WTC11 (cell line): ENCODE measurements around the gene TUBB2B. TPM values are rescaled to one million over a fixed set of nuclear protein-coding genes. Genes with fewer than 3 reads are reported as not detected.

Experiments
- ATAC-seq: fragments of 200-7000 bp; cut with Tn5 transposase; 2 replicates; pipeline ENCODE4 v1.10.0; 2021; ENCODE audit warnings: mild to moderate bottlenecking, moderate library complexity
- CTCF ChIA-PET: fragments of 300-600 bp; sonication (Branson Sonifier 250); formaldehyde crosslinking; loops from one replicate; lab custom pipeline; 2021; ENCODE audit warnings: antibody characterized with exemption; lab: Charles Lee
- POLR2A ChIA-PET: fragments of 350-600 bp; sonication (Branson Sonifier 250); formaldehyde crosslinking; loops from one replicate; lab custom pipeline; 2021; ENCODE audit warnings: antibody characterized with exemption; lab: Charles Lee
- DNase-seq: peaks from one replicate; pipeline ENCODE4 v3.0.0; 2021; ENCODE audit warnings: low spot score
- H3K27ac Mint-ChIP-seq: 2 replicates; pipeline ENCODE4 v1.8.0; 2021; ENCODE audit warnings: mixed read lengths
- H3K27me3 Mint-ChIP-seq: 2 replicates; pipeline ENCODE4 v1.8.0; 2021; ENCODE audit warnings: low read depth, mild to moderate bottlenecking, moderate library complexity, mixed read lengths
- H3K36me3 Mint-ChIP-seq: 2 replicates; pipeline ENCODE4 v1.8.0; 2021; ENCODE audit warnings: mixed read lengths
- H3K4me1 Mint-ChIP-seq: 2 replicates; pipeline ENCODE4 v1.8.0; 2022; ENCODE audit warnings: mixed read lengths
- H3K4me3 Mint-ChIP-seq: 2 replicates; pipeline ENCODE4 v1.8.0; 2021; ENCODE audit warnings: mild to moderate bottlenecking, moderate library complexity, mixed read lengths
- H3K9me3 Mint-ChIP-seq: 2 replicates; pipeline ENCODE4 v1.8.0; 2021; ENCODE audit warnings: mixed read lengths
- ATF1 ChIP-seq: sonication (generic); formaldehyde crosslinking; IDR thresholded peaks from 2 replicates; pipeline ENCODE4 v1.8.1; 2023; ENCODE audit warnings: mild to moderate bottlenecking, moderate library complexity, missing genetic modification reagents
- ATF3 ChIP-seq: sonication (generic); formaldehyde crosslinking; conservative IDR thresholded peaks from 2 replicates; pipeline ENCODE4 v1.8.1; 2022; ENCODE audit warnings: mild to moderate bottlenecking, missing genetic modification reagents
- CDX4 ChIP-seq: fragments of 250-450 bp; sonication (Bioruptor Pico); IDR thresholded peaks from 2 replicates; pipeline ENCODE4 v1.9.0; 2021; ENCODE audit warnings: moderate library complexity, mild to moderate bottlenecking, inconsistent platforms, borderline replicate concordance
- CREB1 ChIP-seq: sonication (generic); formaldehyde crosslinking; IDR thresholded peaks from 2 replicates; pipeline ENCODE4 v1.8.0; 2023; ENCODE audit warnings: mild to moderate bottlenecking, missing genetic modification reagents
- E2F1 ChIP-seq: sonication (generic); formaldehyde crosslinking; IDR thresholded peaks from 2 replicates; pipeline ENCODE4 v1.8.0; 2022; ENCODE audit warnings: mild to moderate bottlenecking, missing genetic modification reagents
- ETV6 ChIP-seq: sonication (generic); formaldehyde crosslinking; IDR thresholded peaks from 2 replicates; pipeline ENCODE4 v1.8.1; 2022; ENCODE audit warnings: mild to moderate bottlenecking, missing genetic modification reagents
- FOXK1 ChIP-seq: sonication (generic); formaldehyde crosslinking; IDR thresholded peaks from 2 replicates; pipeline ENCODE4 v1.8.0; 2022; ENCODE audit warnings: mild to moderate bottlenecking, moderate library complexity, missing genetic modification reagents
- IRF2 ChIP-seq: sonication (generic); formaldehyde crosslinking; IDR thresholded peaks from 2 replicates; pipeline ENCODE4 v1.8.0; 2022; ENCODE audit warnings: low read depth, missing genetic modification reagents, borderline replicate concordance
- NR3C1 ChIP-seq: sonication (generic); formaldehyde crosslinking; conservative IDR thresholded peaks from 2 replicates; pipeline ENCODE4 v1.8.1; 2023; ENCODE audit warnings: low read depth, mild to moderate bottlenecking, missing genetic modification reagents
- TP53 ChIP-seq: sonication (generic); formaldehyde crosslinking; IDR thresholded peaks from 2 replicates; pipeline ENCODE4 v1.8.1; 2023; ENCODE audit warnings: mild to moderate bottlenecking, missing genetic modification reagents
- ZNF232 ChIP-seq: sonication (generic); formaldehyde crosslinking; IDR thresholded peaks from 2 replicates; pipeline ENCODE4 v1.8.0; 2022; ENCODE audit warnings: mild to moderate bottlenecking, missing genetic modification reagents
- ZNF425 ChIP-seq: fragments of 250-450 bp; sonication (Bioruptor Pico); conservative IDR thresholded peaks from 2 replicates; pipeline ENCODE4 v1.9.0; 2021; ENCODE audit warnings: mild to moderate bottlenecking
- ZNF671 ChIP-seq: fragments of 250-450 bp; sonication (Bioruptor Pico); IDR thresholded peaks from 2 replicates; pipeline ENCODE4 v1.8.0; 2021; ENCODE audit warnings: mild to moderate bottlenecking
- total RNA-seq: library from RNA; stranded (reverse); gene quantifications from 3 replicates; pipeline ENCODE4 v1.2.3, GENCODE V29; 2021
- TF ChIP-seq, protein P1 (sequence below): sonication (generic); formaldehyde crosslinking; IDR thresholded peaks from 2 replicates; pipeline ENCODE4 v1.8.1; 2023; ENCODE audit warnings: mild to moderate bottlenecking, moderate library complexity, missing genetic modification reagents
- TF ChIP-seq, protein P2 (sequence below): sonication (generic); formaldehyde crosslinking; conservative IDR thresholded peaks from 2 replicates; pipeline ENCODE4 v1.8.1; 2023; ENCODE audit warnings: mild to moderate bottlenecking, low read depth, missing genetic modification reagents, moderate library complexity
- TF ChIP-seq, protein P3 (sequence below): fragments of 250-450 bp; sonication (Bioruptor Pico); IDR thresholded peaks from 2 replicates; pipeline ENCODE4 v1.9.0; 2021; ENCODE audit warnings: mild to moderate bottlenecking
- TF ChIP-seq, protein P4 (sequence below): sonication (generic); formaldehyde crosslinking; IDR thresholded peaks from 2 replicates; pipeline ENCODE4 v1.8.0; 2023; ENCODE audit warnings: mild to moderate bottlenecking, missing genetic modification reagents
- TF ChIP-seq, protein P5 (sequence below): fragments of 250-450 bp; sonication (Bioruptor Pico); IDR thresholded peaks from 2 replicates; pipeline ENCODE4 v1.8.0; 2021; ENCODE audit warnings: mild to moderate bottlenecking

TUBB2B gene
- total RNA-seq, 1 experiment from 2014 or later, result 591 TPM

- POLR2A ChIA-PET, result interaction anchor here (0.6 kb wide), 1 partner anchor 335 kb away, joined by 3 read pairs; no protein-coding TSS in a partner anchor
- TF ChIP-seq, protein P1, sequence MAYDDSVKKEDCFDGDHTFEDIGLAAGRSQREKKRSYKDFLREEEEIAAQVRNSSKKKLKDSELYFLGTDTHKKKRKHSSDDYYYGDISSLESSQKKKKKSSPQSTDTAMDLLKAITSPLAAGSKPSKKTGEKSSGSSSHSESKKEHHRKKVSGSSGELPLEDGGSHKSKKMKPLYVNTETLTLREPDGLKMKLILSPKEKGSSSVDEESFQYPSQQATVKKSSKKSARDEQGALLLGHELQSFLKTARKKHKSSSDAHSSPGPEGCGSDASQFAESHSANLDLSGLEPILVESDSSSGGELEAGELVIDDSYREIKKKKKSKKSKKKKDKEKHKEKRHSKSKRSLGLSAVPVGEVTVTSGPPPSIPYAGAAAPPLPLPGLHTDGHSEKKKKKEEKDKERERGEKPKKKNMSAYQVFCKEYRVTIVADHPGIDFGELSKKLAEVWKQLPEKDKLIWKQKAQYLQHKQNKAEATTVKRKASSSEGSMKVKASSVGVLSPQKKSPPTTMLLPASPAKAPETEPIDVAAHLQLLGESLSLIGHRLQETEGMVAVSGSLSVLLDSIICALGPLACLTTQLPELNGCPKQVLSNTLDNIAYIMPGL (CRISPR knock-in tag), result no peak
- TF ChIP-seq NR3C1 (CRISPR knock-in tag) (no peak), ETV6 (CRISPR knock-in tag) (no peak), ZNF671 (CRISPR knock-in tag) (no peak)
- CTCF ChIA-PET, result interaction anchor here (0.7 to 1.9 kb wide), 3 partner anchors 8 to 82 kb away, joined by 3 to 12 read pairs (median 3); no protein-coding TSS in a partner anchor
- DNase-seq (no peak), ATAC-seq (no peak)
- Mint-ChIP-seq H3K27ac (no peak overlapping the region), H3K4me3 (no peak overlapping the region), H3K4me1 (peaks cover 12% of the 10 kb centered on the region), H3K36me3 (no peaks in the 10 kb centered on the region; the same call in 1 of the 2 replicates), H3K27me3 (peaks cover 3% of the 10 kb centered on the region; the same call in 1 of the 2 replicates), H3K9me3 (no peaks in the 10 kb centered on the region; the same call in 1 of the 2 replicates)
Measured at GRCh38 chr6:3244003-3244831, 16.8 kb upstream of the TUBB2B start.

DNA sequence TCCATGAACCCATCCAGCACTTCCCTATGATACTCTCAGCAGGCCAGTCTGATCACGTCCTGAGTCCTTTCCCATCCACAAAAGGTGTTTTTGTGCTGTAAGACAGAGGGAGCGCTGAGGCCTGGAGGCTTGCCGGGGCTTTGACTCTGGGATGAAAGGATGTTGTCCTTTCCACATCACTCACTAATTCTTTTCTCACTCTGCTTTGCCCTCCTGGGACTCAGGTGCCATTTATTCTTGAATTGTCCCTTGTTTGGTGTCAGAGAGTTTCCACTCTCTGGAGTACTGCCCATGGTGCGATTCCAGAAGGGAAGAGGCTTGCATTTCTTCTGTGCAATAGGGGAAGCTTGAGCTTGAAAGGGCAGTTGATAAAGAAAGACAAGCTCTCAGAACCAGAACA is 15.3 kb upstream of the TUBB2B start:
- CTCF ChIA-PET, result interaction anchor here (1.9 kb wide), 1 partner anchor 9 kb away, joined by 12 read pairs; no protein-coding TSS in a partner anchor
- no peak for ATAC-seq
- H3K27me3 Mint-ChIP-seq, result peaks cover 3% of the 10 kb centered on the region; the same call in 1 of the 2 replicates
- TF ChIP-seq ZNF425 (no peak), CDX4 (CRISPR knock-in tag) (no peak), IRF2 (CRISPR knock-in tag) (no peak), E2F1 (CRISPR knock-in tag) (no peak), ATF1 (no peak), TP53 (CRISPR knock-in tag) (no peak), ETV6 (CRISPR knock-in tag) (no peak), ZNF232 (no peak), ATF3 (no peak), FOXK1 (no peak), CREB1 (CRISPR knock-in tag) (no peak)
- TF ChIP-seq, protein P2, sequence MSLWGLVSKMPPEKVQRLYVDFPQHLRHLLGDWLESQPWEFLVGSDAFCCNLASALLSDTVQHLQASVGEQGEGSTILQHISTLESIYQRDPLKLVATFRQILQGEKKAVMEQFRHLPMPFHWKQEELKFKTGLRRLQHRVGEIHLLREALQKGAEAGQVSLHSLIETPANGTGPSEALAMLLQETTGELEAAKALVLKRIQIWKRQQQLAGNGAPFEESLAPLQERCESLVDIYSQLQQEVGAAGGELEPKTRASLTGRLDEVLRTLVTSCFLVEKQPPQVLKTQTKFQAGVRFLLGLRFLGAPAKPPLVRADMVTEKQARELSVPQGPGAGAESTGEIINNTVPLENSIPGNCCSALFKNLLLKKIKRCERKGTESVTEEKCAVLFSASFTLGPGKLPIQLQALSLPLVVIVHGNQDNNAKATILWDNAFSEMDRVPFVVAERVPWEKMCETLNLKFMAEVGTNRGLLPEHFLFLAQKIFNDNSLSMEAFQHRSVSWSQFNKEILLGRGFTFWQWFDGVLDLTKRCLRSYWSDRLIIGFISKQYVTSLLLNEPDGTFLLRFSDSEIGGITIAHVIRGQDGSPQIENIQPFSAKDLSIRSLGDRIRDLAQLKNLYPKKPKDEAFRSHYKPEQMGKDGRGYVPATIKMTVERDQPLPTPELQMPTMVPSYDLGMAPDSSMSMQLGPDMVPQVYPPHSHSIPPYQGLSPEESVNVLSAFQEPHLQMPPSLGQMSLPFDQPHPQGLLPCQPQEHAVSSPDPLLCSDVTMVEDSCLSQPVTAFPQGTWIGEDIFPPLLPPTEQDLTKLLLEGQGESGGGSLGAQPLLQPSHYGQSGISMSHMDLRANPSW (CRISPR knock-in tag), result no peak
- TF ChIP-seq, protein P3, sequence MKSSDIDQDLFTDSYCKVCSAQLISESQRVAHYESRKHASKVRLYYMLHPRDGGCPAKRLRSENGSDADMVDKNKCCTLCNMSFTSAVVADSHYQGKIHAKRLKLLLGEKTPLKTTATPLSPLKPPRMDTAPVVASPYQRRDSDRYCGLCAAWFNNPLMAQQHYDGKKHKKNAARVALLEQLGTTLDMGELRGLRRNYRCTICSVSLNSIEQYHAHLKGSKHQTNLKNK (CRISPR knock-in tag), result no peak
- TF ChIP-seq, protein P4, sequence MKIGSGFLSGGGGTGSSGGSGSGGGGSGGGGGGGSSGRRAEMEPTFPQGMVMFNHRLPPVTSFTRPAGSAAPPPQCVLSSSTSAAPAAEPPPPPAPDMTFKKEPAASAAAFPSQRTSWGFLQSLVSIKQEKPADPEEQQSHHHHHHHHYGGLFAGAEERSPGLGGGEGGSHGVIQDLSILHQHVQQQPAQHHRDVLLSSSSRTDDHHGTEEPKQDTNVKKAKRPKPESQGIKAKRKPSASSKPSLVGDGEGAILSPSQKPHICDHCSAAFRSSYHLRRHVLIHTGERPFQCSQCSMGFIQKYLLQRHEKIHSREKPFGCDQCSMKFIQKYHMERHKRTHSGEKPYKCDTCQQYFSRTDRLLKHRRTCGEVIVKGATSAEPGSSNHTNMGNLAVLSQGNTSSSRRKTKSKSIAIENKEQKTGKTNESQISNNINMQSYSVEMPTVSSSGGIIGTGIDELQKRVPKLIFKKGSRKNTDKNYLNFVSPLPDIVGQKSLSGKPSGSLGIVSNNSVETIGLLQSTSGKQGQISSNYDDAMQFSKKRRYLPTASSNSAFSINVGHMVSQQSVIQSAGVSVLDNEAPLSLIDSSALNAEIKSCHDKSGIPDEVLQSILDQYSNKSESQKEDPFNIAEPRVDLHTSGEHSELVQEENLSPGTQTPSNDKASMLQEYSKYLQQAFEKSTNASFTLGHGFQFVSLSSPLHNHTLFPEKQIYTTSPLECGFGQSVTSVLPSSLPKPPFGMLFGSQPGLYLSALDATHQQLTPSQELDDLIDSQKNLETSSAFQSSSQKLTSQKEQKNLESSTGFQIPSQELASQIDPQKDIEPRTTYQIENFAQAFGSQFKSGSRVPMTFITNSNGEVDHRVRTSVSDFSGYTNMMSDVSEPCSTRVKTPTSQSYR (CRISPR knock-in tag), result no peak
- TF ChIP-seq, protein P5, sequence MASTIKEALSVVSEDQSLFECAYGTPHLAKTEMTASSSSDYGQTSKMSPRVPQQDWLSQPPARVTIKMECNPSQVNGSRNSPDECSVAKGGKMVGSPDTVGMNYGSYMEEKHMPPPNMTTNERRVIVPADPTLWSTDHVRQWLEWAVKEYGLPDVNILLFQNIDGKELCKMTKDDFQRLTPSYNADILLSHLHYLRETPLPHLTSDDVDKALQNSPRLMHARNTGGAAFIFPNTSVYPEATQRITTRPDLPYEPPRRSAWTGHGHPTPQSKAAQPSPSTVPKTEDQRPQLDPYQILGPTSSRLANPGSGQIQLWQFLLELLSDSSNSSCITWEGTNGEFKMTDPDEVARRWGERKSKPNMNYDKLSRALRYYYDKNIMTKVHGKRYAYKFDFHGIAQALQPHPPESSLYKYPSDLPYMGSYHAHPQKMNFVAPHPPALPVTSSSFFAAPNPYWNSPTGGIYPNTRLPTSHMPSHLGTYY (CRISPR knock-in tag), result no peak

More for the DNA sequence above, 15.3 kb upstream of the TUBB2B start:
- no peaks in the 10 kb centered on the region; the same call in 1 of the 2 replicates for H3K36me3 Mint-ChIP-seq
- no peaks in the 10 kb centered on the region; the same call in 1 of the 2 replicates for H3K9me3 Mint-ChIP-seq
- peaks cover 7% of the 10 kb centered on the region for H3K4me1 Mint-ChIP-seq
- no peak for DNase-seq
- H3K4me3 Mint-ChIP-seq, result no peak overlapping the region
- no peak overlapping the region for H3K27ac Mint-ChIP-seq
- POLR2A ChIA-PET, result no interaction called here
